ENCODE results near the gene EXO1.

The EXO1 gene

GRCh38 chr1:241932845-241933244 lies 84.8 kb downstream of the EXO1 start:
- TF ChIP-seq, protein P1, sequence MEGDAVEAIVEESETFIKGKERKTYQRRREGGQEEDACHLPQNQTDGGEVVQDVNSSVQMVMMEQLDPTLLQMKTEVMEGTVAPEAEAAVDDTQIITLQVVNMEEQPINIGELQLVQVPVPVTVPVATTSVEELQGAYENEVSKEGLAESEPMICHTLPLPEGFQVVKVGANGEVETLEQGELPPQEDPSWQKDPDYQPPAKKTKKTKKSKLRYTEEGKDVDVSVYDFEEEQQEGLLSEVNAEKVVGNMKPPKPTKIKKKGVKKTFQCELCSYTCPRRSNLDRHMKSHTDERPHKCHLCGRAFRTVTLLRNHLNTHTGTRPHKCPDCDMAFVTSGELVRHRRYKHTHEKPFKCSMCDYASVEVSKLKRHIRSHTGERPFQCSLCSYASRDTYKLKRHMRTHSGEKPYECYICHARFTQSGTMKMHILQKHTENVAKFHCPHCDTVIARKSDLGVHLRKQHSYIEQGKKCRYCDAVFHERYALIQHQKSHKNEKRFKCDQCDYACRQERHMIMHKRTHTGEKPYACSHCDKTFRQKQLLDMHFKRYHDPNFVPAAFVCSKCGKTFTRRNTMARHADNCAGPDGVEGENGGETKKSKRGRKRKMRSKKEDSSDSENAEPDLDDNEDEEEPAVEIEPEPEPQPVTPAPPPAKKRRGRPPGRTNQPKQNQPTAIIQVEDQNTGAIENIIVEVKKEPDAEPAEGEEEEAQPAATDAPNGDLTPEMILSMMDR (IDR thresholded peaks at IDR 0.05; ENCODE audit: borderline replicate concordance, insufficient read depth, low read depth, low read length): no peak
- no peak overlapping the region for H3K4me3 ChIP-seq (ENCODE audit: low read depth, low read length)

GRCh38 chr1:241934201-241934848 lies 86.3 kb downstream of the EXO1 start:
- H3K4me3 ChIP-seq (ENCODE audit: low read depth, low read length): no peak overlapping the region
- TF ChIP-seq, protein P1 (IDR thresholded peaks at IDR 0.05; ENCODE audit: borderline replicate concordance, insufficient read depth, low read depth, low read length): no peak

DNA sequence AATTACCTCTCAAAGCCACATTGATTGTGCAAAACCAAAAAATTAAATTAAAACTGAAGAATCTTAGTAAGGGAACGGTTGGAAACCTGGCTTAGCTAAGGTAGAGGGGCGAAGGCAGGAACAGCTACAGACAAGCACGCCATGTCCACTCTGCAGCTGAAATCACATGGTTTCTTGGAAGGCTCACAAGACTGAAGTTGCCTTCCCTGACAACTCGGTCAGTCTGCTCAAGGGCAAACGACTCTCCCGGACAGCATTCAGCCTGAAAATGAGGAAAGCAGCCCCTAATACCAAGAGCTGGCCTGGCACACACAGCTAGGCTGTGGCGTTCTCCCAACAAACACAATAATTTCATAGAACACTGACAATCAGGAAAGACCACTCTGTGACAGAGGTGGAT lies 86.9 kb downstream of the EXO1 start:
- TF ChIP-seq, protein P1 (IDR thresholded peaks at IDR 0.05; ENCODE audit: borderline replicate concordance, insufficient read depth, low read depth, low read length): no peak
- H3K4me3 ChIP-seq (ENCODE audit: low read depth, low read length): no peak overlapping the region

All from GM12875 (cell line).